ENCODE results near the gene ZFYVE21. TPM values are rescaled to one million over a fixed set of nuclear protein-coding genes. Genes with fewer than 3 reads are reported as not detected.

ZFYVE21 gene
- total RNA-seq, 1 experiment from 2014 or later = 59.7 TPM

DNA sequence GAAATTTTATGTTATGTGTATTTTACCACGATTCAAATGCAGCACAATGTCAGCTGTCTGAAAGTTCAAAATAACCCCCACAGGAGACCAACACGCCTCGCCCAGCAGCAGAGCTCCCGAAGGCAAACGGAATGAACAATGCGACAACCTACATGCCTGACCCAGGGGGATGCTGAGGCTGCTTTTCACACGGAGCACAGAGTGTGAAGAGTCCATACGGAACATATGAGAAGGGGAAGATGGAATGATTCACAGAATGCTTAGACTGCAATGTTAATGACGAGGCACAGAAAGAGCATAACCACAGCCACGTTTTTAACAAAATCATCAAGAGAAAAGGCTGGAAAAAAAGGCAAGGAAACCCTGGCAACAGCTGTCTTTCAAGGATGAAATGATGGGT is 22.6 kb downstream of the ZFYVE21 start:
- DNase-seq (ENCODE audit: low spot score) (no peak), ATAC-seq (no peak)
- Mint-ChIP-seq H3K9me3 (no peaks in the 10 kb centered on the region), H3K36me3 (peaks cover 12% of the 10 kb centered on the region), H3K4me3 (no peak overlapping the region), H3K4me1 (peaks cover 9% of the 10 kb centered on the region), H3K27me3 (ENCODE audit: low read depth) (no peaks in the 10 kb centered on the region), H3K27ac (no peak overlapping the region)
- TF ChIP-seq MAX (CRISPR knock-in tag; IDR thresholded peaks at IDR 0.05) (no peak), ESRRA (CRISPR knock-in tag; IDR thresholded peaks at IDR 0.05; ENCODE audit: borderline replicate concordance) (no peak), NFATC4 (CRISPR knock-in tag; IDR thresholded peaks at IDR 0.05) (no peak), NR1H2 (CRISPR knock-in tag; IDR thresholded peaks at IDR 0.05) (no peak), MYBL2 (CRISPR knock-in tag; IDR thresholded peaks at IDR 0.05) (no peak), ZNF423 (CRISPR knock-in tag; IDR thresholded peaks at IDR 0.05) (no peak), NR3C1 (CRISPR knock-in tag; conservative IDR thresholded peaks at IDR 0.05; ENCODE audit: low read depth) (no peak), ZNF671 (CRISPR knock-in tag; IDR thresholded peaks at IDR 0.05) (no peak), ZNF232 (CRISPR knock-in tag; IDR thresholded peaks at IDR 0.05) (no peak), TEAD1 (CRISPR knock-in tag; IDR thresholded peaks at IDR 0.05) (no peak), PRRX2 (CRISPR knock-in tag; IDR thresholded peaks at IDR 0.05) (no peak), ELF4 (CRISPR knock-in tag; IDR thresholded peaks at IDR 0.05; ENCODE audit: low read depth) (no peak), TCF7 (CRISPR knock-in tag; IDR thresholded peaks at IDR 0.05; ENCODE audit: low read depth) (no peak), CREM (CRISPR knock-in tag; IDR thresholded peaks at IDR 0.05) (no peak), SP1 (CRISPR knock-in tag; conservative IDR thresholded peaks at IDR 0.05) (no peak), GRHL2 (CRISPR knock-in tag; IDR thresholded peaks at IDR 0.05; ENCODE audit: insufficient replicate concordance, severe bottlenecking) (no peak)
- TF ChIP-seq, protein P1, sequence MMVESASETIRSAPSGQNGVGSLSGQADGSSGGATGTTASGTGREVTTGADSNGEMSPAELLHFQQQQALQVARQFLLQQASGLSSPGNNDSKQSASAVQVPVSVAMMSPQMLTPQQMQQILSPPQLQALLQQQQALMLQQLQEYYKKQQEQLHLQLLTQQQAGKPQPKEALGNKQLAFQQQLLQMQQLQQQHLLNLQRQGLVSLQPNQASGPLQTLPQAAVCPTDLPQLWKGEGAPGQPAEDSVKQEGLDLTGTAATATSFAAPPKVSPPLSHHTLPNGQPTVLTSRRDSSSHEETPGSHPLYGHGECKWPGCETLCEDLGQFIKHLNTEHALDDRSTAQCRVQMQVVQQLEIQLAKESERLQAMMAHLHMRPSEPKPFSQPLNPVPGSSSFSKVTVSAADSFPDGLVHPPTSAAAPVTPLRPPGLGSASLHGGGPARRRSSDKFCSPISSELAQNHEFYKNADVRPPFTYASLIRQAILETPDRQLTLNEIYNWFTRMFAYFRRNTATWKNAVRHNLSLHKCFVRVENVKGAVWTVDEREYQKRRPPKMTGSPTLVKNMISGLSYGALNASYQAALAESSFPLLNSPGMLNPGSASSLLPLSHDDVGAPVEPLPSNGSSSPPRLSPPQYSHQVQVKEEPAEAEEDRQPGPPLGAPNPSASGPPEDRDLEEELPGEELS (CRISPR knock-in tag; IDR thresholded peaks at IDR 0.05) = no peak
- POLR2A ChIA-PET = no interaction called here
- CTCF ChIA-PET = interaction anchor here (1.2 kb wide), 1 partner anchor 53 kb away, joined by 3 read pairs; no protein-coding TSS in a partner anchor

GRCh38 chr14:103738701-103739451 is 23.3 kb downstream of the ZFYVE21 start:
- Mint-ChIP-seq H3K27ac (peak overlapping the region; percentile 12; the same call in 1 of the 2 replicates), H3K4me3 (no peak overlapping the region)

More at GRCh38 chr14:103738701-103739451, 23.3 kb downstream of the ZFYVE21 start:
- ATAC-seq (no peak), DNase-seq (ENCODE audit: low spot score) (no peak)
- H3K27me3 Mint-ChIP-seq (ENCODE audit: low read depth) = no peaks in the 10 kb centered on the region
- ChIA-PET POLR2A (no interaction called here), CTCF (interaction anchor here (1.0 to 1.2 kb wide), 3 partner anchors 52 to 162 kb away, joined by 3 to 5 read pairs (median 3); no protein-coding TSS in a partner anchor)
- TF ChIP-seq, protein P2, sequence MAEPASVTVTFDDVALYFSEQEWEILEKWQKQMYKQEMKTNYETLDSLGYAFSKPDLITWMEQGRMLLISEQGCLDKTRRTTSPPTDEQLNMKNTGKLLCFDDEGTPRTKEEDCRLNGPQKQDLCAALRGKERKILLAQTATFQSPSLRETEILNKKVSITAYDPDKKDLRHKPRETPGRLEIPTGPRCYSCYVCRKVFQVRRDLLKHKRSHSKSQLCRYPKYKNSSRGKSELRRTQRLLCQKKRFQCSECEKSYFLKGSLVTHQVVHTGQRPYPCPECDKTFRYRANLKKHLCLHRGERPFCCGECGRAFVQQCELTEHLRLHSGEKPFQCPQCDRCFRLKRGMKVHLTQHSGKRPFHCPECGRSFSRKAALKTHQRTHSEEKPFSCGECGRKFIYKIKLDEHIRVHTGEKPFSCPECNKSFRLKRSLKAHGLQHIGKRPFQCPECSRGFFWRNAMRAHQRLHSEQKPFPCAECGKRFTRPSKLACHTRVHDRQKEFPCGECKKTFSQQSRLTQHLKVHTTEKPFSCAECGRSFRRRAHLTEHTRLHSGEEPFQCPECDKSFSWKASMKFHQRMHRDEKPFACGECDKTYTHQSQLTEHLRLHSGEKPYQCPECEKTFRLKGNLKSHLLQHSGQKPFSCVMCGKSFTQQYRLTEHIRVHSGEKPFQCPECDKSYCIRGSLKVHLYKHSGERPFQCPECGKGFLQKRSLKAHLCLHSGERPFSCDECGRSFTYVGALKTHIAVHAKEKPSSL (CRISPR knock-in tag; conservative IDR thresholded peaks at IDR 0.05) = no peak
- TF ChIP-seq, protein P3, sequence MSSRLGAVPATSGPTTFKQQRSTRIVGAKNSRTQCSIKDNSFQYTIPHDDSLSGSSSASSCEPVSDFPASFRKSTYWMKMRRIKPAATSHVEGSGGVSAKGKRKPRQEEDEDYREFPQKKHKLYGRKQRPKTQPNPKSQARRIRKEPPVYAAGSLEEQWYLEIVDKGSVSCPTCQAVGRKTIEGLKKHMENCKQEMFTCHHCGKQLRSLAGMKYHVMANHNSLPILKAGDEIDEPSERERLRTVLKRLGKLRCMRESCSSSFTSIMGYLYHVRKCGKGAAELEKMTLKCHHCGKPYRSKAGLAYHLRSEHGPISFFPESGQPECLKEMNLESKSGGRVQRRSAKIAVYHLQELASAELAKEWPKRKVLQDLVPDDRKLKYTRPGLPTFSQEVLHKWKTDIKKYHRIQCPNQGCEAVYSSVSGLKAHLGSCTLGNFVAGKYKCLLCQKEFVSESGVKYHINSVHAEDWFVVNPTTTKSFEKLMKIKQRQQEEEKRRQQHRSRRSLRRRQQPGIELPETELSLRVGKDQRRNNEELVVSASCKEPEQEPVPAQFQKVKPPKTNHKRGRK (CRISPR knock-in tag; IDR thresholded peaks at IDR 0.05; ENCODE audit: borderline replicate concordance) = no peak
- peaks cover 9% of the 10 kb centered on the region for H3K4me1 Mint-ChIP-seq
- H3K36me3 Mint-ChIP-seq = peaks cover 8% of the 10 kb centered on the region
- H3K9me3 Mint-ChIP-seq = no peaks in the 10 kb centered on the region
